Peyer's patch (tissue), 4 donors: ENCODE data around the gene FAM20C.

Experiments used
- CTCF ChIP-seq, 6 experiments: fragments of 450-650 bp in 4 of 6; fragments of 200-600 bp in 2 of 6; sonication (generic) in 1 of 6; IDR thresholded peaks; one replicate each; pipeline ENCODE4 v1.5.1; 2017 to 2019; ENCODE audit warnings: antibody characterized with exemption in 6 of 6, mild to moderate bottlenecking in 3 of 6, moderate library complexity in 1 of 6
- POLR2A ChIP-seq, 2 donors: fragments of 450-650 bp; IDR thresholded peaks; one replicate each; pipeline ENCODE4 v1.5.1; 2017; ENCODE audit warnings: antibody characterized with exemption in 2 of 2, mild to moderate bottlenecking in 2 of 2, moderate library complexity in 2 of 2

- TF ChIP-seq CTCF (IDR thresholded peaks at IDR 0.05) (no peak), POLR2A (IDR thresholded peaks at IDR 0.05) (no peak)
These were observed 47.8 kb downstream of the FAM20C start for GRCh38 chr7:240146-240676.
